Activated T-helper 9 cell treated with anti-CD3 and anti-CD28 coated beads, Interleukin-2, amount 50 U/mL, for 16 hours (primary cell): ENCODE data around the gene SASH3.
"Not testable (repeated sequence)": the region's sequence is repeated elsewhere in the genome, so short reads cannot be mapped to it uniquely, and the experiment has no call there.

Source experiments
- DNase-seq: peaks from one replicate; pipeline ENCODE4 v3.0.0-alpha.2; 2020; ENCODE audit warnings: low read depth

Gene SASH3

GRCh38 chrX:129779747-129780146 is at the start of gene SASH3:
Gene SASH3 (plus strand): TSS chrX:129779949. CDS start chrX:129780098, 149 bp downstream.
- DNase-seq: peak; percentile 38

- no peak for DNase-seq
Observed at GRCh38 chrX:129731228-129731627, 48.5 kb upstream of the SASH3 start.

- DNase-seq: no peak
Observed at GRCh38 chrX:129732857-129733256, 46.9 kb upstream of the SASH3 start.

GRCh38 chrX:129733335-129733734 is 46.4 kb upstream of the SASH3 start:
- no peak for DNase-seq

- no peak for DNase-seq
Observed at GRCh38 chrX:129736491-129736890, 43.3 kb upstream of the SASH3 start.

GRCh38 chrX:129737916-129738315 is 41.8 kb upstream of the SASH3 start:
- no peak for DNase-seq

GRCh38 chrX:129738466-129739308 is 41.1 kb upstream of the SASH3 start, which contains the start of gene XPNPEP2:
Gene XPNPEP2 (plus strand): TSS chrX:129738979. CDS start chrX:129739214, 235 bp downstream.
- DNase-seq: no peak

- DNase-seq: no peak
Observed at GRCh38 chrX:129739578-129739977, 40.2 kb upstream of the SASH3 start.

- DNase-seq: no peak
Observed at GRCh38 chrX:129741880-129742758, 37.6 kb upstream of the SASH3 start.

- DNase-seq: not testable (repeated sequence)
Observed at GRCh38 chrX:129742759-129743152, 37.0 kb upstream of the SASH3 start.

GRCh38 chrX:129743821-129744220 is 35.9 kb upstream of the SASH3 start:
- no peak for DNase-seq

GRCh38 chrX:129744861-129745321 is 34.9 kb upstream of the SASH3 start:
- DNase-seq: no peak

- DNase-seq: no peak
Observed at GRCh38 chrX:129746557-129747470, 32.9 kb upstream of the SASH3 start.

GRCh38 chrX:129747533-129747932 is 32.2 kb upstream of the SASH3 start:
- DNase-seq: no peak

- no peak for DNase-seq
Observed at GRCh38 chrX:129748305-129748704, 31.4 kb upstream of the SASH3 start.

- DNase-seq: no peak
Observed at GRCh38 chrX:129749069-129749468, 30.7 kb upstream of the SASH3 start.

- DNase-seq: no peak
Observed at GRCh38 chrX:129750971-129751370, 28.8 kb upstream of the SASH3 start.

- DNase-seq: no peak
Observed at GRCh38 chrX:129754056-129755024, 25.4 kb upstream of the SASH3 start.

GRCh38 chrX:129755779-129756650 is 23.7 kb upstream of the SASH3 start:
- DNase-seq: no peak
